ENCODE results near the gene RBFOX1. TPM values are rescaled to one million over a fixed set of nuclear protein-coding genes. Genes with fewer than 3 reads are reported as not detected.

RBFOX1 gene
- total and polyA plus RNA-seq, 10 of the 15 experiments (the other 5 are each of a cell fraction or from before 2014, with no cell fraction given): 0.87 TPM; not detected in 9

GRCh38 chr16:7449808-7450207, 117.2 kb downstream of the RBFOX1 start:
- Histone ChIP-seq H3K79me2 (ENCODE audit: control insufficient read depth, insufficient read depth, low read length) (no peaks in the 10 kb centered on the region), H3K9ac (ENCODE audit: control insufficient read depth, insufficient read depth, low read length) (no peak overlapping the region), H4K20me1 (ENCODE audit: control insufficient read depth, insufficient read depth) (no peaks in the 10 kb centered on the region), H3K4me1 (ENCODE audit: control insufficient read depth, insufficient read depth, low read length) (no peaks in the 10 kb centered on the region), H3K4me3 (no peak overlapping the region), H3K36me3 (ENCODE audit: control insufficient read depth in 2 of 2, insufficient read depth in 2 of 2, low read length in 1 of 2) (no peaks in the 10 kb centered on the region), H2AFZ (ENCODE audit: control insufficient read depth, low read depth, low read length) (no peak overlapping the region), H3K27ac (ENCODE audit: control insufficient read depth, insufficient read depth) (no peak overlapping the region), H3K9me3 (replicated peaks; ENCODE audit: control insufficient read depth, insufficient read depth, low read length) (no peaks in the 10 kb centered on the region; the same call in 2 of the 3 replicates), H3K4me2 (ENCODE audit: control insufficient read depth, insufficient read depth) (no peak overlapping the region), H3K27me3 (replicated peaks in 1 of 2; ENCODE audit: control insufficient read depth in 2 of 2, insufficient read depth in 2 of 2, low read length in 1 of 2) (no peaks in the 10 kb centered on the region)
- no TSS peak for BruUV-seq (replicated peaks)
- POLR2A ChIA-PET: no interaction called here
- intact Hi-C loops (cut with micrococcal nuclease; ENCODE audit: unreplicated experiment) (no loop called here), in situ Hi-C loops (cut with MboI) (no loop called here)
- FAIRE-seq (no peak), DNase-seq (ENCODE audit: low read depth, low spot score) (no peak), ATAC-seq (no peak)
- RAD21 ChIA-PET (ENCODE audit: unreplicated experiment): no interaction called here
- WGBS (ENCODE audit: insufficient coverage, insufficient replicate concordance, low lambda C conversion rate, missing lambda C conversion rate): 41% methylated on average over 7 of the region's 7 CpGs
- CTCF ChIA-PET: no interaction called here
- no peak for TF ChIP-seq RAD51 (IDR thresholded peaks at IDR 0.05)
- no peak for TF ChIP-seq SIN3A (IDR thresholded peaks at IDR 0.05; ENCODE audit: low read depth, low read length)
- TF ChIP-seq STAT3 (IDR thresholded peaks at IDR 0.05; ENCODE audit: low read depth, low read length): no peak
- TF ChIP-seq ZNF592 (IDR thresholded peaks at IDR 0.05): no peak
- no peak for TF ChIP-seq ZSCAN29 (IDR thresholded peaks at IDR 0.05)
- TF ChIP-seq, protein P1, sequence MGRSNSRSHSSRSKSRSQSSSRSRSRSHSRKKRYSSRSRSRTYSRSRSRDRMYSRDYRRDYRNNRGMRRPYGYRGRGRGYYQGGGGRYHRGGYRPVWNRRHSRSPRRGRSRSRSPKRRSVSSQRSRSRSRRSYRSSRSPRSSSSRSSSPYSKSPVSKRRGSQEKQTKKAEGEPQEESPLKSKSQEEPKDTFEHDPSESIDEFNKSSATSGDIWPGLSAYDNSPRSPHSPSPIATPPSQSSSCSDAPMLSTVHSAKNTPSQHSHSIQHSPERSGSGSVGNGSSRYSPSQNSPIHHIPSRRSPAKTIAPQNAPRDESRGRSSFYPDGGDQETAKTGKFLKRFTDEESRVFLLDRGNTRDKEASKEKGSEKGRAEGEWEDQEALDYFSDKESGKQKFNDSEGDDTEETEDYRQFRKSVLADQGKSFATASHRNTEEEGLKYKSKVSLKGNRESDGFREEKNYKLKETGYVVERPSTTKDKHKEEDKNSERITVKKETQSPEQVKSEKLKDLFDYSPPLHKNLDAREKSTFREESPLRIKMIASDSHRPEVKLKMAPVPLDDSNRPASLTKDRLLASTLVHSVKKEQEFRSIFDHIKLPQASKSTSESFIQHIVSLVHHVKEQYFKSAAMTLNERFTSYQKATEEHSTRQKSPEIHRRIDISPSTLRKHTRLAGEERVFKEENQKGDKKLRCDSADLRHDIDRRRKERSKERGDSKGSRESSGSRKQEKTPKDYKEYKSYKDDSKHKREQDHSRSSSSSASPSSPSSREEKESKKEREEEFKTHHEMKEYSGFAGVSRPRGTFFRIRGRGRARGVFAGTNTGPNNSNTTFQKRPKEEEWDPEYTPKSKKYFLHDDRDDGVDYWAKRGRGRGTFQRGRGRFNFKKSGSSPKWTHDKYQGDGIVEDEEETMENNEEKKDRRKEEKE (IDR thresholded peaks at IDR 0.05): no peak
- no peak for TF ChIP-seq JUNB (IDR thresholded peaks at IDR 0.05)
- SMC1A ChIA-PET (ENCODE audit: uncharacterized antibody, unreplicated experiment): no interaction called here

All from GM12878 (cell line).